Stimulated activated CD8-positive, alpha-beta memory T cell treated with anti-CD3 and anti-CD28 coated beads, Interleukin-15, amount 100 ng/mL, for 4 hours (primary cell): ENCODE results near the gene BNIP1.

Source experiments
- DNase-seq, 2 donors: peaks; one replicate each; pipeline ENCODE4 v3.0.0-alpha.2; 2020; ENCODE audit warnings: low read depth in 2 of 2

BNIP1 gene

DNA sequence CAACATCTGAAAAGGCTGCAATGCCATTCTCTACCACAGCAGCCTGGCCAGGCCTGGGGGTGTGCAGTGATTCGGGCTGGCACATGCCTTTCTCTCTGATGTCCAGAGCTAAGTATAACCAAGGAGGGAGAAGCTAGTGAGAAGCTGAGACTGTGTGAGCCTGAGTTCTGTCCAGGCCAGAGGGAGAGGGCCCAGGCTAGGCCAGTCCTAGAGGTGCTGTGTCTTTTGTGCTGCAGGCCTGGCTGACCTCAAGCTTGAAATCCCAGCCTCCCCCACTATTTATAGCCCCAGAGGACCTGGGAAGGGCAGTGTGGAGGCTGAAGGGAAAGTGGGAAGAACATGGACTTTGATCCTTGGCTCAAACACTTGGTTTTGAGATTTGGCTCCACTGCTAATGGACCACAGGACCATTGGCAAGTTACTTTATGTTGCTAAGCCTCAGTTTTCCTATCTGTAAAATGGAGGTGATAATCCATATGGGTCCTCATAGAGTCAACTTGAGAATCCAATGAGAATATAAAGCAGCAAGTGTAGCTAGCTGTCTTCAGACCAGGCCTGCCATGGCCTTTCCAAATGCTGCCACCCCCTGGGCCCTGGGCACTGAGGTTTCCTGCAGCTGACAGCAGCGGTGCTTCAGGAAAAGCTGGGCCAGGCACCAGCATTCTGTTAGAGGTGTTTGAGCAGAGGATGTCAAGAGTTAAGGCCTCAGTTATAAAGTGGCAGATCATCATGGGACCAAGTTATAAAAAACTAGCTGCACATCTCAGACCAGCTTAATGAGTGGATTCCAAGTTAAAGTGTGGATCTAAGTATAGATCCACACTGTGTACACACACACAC, 21.1 kb downstream of the BNIP1 start:
- DNase-seq, result no peak

DNA sequence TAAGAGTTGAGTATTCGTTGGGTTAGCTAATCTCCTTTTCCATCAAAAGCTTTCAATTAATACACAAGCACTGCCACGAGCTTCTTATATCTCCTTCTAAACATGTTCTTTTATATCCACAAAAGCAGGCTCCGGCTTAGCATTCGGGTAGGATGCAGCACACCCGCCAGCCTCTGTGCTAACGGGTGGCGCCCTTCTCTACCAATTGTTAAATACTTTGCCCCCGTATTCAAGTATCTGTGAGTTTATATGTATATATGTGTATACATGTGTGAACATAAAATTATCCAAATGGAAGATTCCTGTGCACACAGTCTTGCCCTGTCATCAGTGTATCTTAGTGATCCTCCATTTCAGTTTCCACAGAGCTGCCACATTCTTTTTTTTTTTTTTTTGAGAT, 27.8 kb downstream of the BNIP1 start:
- DNase-seq, result no peak

DNA sequence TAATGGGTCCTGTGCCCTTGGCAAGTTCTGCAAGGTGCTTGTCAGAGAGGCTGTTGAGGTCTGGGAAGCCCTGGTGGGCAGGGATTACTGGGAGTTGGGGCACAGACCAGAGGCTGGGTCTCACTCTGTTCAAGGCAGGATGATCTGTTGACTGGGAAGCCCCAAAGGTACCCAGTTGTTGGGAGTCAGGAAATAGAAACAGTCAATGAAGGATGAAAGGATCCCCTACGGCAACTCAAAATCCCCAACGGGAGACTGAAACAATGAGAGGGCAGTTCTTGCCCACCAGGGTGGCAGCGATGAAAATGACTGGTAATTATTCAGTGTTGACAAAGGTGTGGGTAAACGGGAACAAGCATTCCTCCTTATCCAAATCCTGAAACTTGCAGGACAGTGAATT, 31.2 kb downstream of the BNIP1 start:
- no peak for DNase-seq

DNA sequence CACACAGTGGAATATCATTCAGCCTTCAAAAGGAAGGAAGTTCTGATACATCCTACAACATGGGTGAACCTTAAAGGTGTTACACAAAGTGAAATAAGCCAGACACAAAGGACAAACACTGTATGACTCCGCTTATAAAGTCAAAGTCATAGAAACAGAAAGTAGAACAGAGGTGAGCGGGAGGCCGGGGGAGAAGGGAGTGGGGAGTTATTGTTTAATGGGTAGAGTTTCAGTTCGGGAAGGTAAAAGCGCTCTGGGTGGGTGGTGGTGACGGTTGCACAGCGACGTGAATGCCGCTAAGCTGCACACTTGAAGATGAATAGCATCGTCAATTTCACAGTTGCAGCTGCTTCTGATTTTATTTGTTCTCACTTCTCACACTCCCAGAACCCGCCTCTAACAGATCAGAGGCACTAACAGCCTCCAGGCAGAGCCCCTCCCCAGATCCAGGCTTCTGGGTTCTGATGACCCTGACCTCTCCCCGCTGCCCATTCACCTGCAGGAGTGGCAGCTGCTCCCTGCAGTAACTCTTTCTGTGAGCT, 34.1 kb downstream of the BNIP1 start:
- no peak for DNase-seq

DNA sequence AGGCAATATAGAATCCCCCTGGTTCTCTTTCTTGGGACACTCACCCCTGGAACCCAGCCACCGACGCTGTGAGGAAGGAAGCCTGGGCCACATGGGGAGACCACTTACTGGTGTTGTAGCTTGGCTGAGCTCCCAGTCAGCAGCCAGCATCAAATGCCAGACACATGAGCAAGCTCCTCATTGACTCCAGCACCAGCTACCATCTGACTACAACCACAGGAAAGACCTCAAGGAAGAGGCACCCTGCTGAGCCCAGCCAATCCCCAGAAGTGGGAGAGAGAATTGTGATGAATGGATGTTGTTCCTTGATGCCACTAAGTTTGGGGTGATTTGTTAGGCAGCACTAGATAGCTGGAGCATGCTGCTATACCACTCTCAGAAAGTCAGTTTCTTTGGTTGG, 36.0 kb downstream of the BNIP1 start:
- no peak for DNase-seq

DNA sequence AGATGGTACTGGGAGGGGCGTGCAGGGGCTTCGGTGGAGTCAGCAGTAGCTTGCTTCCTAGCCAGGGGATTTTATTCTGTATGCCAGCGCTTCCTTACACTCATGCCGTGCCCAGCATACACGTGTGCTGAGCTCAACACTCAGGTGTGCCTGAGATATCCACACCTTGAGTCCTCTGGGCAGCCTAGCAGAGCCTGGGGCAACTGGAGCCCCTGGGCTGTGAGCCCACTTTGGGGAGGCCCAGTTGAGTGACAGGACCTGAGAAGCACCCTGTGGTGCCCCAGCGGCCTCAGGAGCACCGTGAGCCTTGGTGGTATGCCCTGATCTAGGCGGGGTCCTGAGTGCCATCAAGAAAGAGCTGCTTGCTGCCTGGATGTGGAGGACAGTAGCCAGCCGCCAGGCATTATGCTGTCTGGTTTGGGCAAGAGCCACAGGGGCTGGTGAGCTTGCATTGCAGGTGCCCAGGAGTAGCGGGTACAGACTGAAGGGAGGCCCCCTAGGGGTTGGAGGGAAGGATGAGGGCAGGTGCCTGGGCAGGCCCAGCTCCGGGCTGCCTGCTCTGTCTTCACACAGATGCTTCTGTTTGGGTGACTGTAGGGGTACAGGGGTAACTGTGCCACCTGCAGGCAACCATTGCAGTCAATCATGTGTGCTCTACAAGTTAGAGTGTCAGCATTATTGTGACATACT, 42.9 kb downstream of the BNIP1 start:
- no peak for DNase-seq

DNA sequence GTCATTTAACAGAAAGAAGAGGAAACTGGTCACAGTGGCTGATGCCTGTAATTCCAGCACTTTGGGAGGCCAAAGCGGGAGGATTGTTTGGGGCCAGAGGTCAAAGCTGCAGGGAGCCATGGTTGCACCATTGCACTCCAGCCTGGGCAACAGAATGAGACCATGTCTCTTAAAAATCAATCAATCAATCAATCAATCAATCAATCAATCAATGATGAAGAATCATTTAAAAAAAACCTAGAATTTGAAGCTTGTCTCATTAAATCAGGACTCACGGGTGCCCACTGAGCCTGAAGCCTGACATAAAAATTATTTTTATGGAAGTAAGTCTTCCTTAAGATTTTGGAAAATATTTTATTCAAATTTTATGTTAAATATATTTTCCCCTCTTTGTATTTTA, 43.9 kb downstream of the BNIP1 start:
- no peak for DNase-seq

DNA sequence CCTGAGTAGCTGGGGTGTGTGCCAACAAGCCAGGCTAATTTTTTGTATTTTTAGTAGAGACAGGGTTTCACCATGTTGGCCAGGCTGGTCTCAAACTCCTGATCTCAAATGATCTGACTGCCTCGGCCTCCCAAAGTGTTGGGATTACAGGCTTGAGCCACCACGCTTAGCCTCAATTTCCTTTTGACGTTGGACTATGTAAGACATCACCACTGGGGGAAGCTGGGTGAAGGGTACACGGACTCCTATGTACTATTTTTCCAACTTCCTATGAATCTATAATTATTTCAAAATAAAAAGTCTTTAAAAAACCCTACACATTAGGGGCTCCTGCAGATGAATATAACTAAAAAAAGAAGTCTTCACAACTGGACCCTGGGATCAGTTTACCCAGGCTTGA, 46.7 kb downstream of the BNIP1 start:
- DNase-seq, result no peak

DNA sequence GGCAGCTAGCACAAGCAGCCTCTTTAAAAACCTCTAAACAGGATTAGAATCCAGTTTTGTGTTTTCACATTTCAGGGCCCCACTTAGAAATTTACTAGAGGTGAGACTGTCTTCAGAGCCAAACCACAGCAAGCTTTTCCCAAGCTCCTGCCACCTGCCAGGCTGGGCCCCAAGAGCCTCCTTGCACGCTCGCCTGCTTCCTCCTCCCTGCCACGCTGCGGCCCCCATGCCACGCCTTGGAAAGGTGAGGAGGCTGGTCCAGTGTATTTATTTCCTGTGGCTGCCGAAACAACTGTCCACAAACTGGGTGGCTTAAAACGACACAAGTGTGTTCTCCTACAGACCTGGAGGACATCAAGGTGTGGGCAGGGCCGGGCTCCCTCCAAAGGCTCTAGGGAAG, 47.2 kb downstream of the BNIP1 start:
- DNase-seq, result no peak

DNA sequence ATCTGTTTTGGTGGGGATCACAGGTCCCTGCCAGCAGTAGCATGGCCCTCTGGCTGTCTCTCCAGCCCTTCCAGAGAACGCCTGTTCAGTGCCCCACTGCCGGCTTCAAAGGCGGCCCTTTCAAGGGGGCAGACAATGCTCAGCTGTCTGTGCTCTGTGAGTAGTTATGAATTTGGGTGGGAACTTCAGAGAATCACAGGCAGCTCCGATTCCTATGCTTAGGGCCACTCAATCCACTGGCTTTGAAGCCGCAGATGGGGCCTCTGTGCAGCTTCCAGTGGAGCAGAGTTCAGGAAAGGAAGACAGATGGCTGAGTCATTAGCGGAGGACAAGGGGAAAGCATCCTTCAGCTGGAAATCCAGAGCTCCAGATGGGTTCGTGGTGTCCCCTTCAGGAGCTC, 48.2 kb downstream of the BNIP1 start:
- DNase-seq, result no peak

DNA sequence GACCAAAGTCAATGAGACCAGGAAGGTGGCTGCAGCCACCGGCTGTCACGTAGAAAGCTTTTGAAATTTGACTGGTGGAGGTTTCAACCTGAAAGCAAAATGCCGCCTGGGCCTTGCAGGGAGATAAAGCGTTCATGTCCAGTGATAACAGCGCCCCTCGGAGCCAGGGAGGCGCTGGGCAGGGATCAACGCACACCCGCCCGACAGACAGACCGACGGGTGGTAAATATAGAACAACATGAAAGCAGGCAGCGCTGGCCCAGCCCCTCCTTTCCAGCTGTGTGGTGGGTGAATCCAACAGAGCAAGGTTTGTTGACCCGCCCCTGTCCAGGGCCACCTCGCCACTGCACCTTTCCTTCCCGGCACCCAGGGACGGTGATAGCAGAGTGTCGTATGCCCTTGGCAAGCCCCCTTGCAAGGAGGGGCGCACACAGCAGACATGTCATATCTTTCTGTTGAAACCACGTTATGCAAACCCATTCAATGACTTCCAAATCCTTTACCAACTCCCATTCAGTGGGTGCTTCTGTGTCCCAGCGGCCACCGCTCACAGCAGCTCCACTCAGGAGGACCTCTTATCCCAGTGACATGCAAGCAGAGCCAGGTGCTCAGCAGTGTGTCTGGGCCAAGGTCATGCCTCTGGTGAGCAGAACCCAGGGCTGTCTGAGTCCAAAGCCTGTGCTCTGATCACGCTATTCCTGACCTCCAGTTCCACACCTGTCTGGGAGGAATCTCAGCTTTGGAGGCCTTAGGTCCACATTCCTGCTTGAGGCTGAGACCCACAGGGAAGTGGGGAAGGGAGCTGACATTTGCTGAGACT, 52.0 kb downstream of the BNIP1 start:
- DNase-seq, result no peak

DNA sequence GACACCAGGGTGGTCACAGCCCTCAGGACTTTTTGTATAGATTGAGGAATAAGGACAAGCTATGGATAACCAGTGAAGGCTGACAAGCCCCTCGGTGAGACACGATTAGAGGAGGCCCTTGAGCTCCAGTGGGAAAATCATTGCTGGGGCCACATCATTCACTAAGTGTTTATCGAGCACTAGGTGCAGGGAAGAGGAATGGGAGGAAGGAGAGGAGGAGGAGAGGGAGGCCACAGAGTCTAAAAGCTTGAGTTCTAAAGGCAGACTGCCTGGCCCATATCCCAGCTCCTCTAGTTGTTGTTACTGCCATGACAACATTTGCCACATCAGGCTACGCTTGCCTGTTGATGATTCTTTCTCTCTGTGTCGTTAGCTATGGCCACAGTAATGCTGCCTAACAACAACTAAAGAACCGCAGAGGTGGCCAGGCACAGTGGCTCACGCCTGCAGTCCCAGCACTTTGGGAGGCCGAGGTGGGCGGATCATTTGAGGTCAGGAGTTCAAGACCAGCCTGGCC, 53.1 kb downstream of the BNIP1 start:
- DNase-seq, result no peak

DNA sequence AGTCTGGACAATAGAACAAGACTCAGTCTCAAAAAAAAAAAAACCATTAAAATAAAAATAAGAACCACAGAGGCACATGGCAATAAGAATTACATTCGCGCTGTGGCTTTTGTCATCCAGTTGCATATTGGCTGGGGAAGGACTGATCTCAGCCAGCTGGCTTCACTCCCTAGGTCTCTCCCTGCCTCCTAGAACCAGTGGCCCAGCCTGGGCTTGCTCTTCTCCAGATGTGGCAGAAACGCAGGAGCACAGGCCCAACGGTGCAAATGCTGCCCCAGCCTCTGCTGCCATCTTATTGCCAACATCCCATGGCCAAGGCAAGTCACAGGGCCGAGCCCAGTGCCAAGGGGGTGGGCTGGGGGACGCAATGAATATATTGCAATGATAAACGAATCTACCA, 53.7 kb downstream of the BNIP1 start:
- DNase-seq, result no peak

DNA sequence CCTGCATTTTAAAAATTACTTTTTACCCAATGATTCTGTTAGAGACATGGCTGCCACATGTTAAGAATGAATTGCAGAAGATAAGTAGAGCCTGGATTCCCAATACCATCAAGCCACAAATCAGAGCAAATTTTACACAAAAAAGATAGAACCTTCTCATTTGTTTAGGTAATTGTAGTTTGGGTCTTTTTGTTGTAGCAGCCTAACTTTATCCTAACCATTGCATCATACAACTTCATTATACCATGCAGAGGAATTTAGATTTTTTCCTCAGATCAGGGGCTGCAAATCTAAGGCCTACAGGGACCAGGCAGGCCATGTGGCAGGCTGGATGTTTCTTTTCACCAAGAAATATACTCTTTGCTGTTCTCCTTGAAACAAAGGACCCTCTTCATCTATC, 56.0 kb downstream of the BNIP1 start:
- DNase-seq, result no peak

DNA sequence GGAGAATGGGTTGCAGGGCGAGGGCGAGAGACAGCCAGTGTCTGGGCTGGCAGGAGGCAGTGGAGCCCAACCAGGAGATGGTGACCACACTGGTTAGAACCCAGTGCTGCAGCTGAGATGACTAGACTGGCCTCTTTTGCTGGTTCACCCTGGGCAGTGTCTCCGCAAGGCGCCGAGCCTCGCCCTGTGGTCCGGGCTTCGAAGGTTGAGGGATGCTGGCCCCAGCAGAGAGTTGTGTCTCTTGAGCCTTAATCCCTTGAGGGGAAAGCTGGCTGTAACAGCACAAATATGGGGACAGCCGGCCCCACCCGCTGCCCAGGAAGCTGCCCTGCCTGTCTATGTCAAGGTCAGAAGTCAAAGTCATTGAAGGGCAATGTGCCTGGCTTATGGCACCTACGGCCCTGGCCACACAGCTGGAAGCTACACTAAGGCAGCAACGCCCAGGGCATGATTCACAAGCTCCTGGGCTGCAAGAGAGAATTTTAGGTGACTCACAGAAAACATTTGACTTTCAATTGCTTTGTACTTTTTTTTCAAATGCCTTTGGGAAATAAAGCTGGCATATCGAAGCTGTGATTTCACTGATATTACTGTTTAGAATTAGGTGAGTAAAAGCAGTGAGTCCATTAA, 57.4 kb downstream of the BNIP1 start:
- no peak for DNase-seq

DNA sequence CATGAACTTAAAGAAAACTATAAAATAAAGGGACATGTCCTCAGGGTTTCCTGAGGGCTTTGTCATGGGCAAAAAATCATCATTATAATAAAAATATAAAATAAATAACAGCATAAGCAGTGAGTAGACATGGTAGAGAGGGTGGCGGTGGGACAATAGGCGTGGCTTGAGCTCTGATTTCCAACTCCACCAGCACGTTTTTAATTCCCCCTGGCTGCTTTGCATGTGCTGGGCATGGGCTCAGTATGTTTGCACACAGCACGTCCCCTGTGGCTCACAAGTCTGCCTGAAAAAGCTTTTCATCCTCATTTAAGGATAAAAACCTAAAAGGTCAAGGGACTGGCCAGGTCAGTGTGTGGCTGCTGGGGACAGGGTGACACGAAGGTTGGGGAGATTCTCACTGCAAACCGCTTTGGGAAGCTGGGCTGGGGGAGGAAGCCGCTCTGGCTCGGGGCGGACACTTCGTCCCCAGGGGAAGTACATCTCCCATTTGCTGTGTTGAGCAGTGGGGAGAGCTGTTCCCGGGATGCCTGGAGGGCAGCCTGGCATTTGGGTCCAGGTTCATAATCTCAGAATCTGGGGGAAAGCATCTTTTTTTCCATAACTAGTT, 58.0 kb downstream of the BNIP1 start:
- DNase-seq, result no peak

DNA sequence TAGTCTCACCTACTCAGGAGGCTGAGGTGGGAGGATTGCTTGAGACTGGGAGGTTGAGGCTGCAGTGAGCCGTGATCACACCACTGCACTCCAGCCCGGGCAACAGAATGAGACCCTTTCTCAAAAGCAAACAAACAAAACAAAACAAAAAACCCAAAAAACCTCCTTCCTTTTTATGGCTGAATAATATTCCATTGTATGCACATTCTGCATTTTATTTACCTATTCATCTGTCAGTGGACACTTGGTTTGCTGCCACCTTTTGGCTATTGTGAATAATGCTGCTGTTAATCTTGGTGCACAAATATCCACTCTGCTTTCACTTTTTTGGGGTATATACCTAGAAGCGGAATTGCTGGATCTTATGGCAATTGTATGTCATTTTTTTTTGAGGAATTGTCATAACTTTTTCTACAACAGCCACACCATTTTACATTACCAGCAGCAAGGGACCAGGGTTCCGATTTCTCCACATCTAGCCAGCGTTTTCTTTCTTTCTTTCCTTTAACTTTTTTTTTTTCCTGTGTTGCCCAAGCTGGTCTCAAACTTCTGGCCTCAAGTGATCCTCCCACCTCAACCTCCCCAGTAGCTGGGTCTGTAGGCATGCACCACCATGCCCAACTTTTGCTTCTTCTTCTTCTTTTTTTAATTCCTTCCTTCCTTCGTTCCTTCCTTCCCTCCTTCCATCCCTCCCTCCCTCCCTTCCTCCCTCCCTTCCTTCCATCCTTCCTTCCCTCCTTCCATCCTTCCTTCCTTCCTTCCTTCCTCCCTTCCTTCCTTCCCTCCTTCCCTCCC, 60.1 kb downstream of the BNIP1 start:
- no peak for DNase-seq

DNA sequence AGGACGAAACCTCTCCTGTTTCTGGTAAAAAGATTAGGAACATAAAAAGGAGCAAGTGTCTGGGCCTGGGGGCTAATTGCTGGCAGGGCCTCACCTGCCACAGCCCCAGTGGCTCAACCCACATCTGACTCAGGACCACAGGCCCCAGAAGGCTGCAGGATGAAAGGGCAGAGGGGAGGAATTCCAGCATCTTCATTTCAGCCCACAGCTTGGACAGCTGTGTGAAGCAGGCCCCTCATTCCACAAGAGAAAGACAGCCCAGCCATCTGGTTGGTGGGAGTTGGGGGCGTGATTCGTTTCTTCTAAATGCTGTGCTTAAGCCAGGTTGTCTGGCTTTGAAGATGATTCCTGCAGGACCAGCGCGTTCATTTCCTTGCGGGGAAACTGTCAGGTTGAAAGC, 61.6 kb downstream of the BNIP1 start:
- no peak for DNase-seq

DNA sequence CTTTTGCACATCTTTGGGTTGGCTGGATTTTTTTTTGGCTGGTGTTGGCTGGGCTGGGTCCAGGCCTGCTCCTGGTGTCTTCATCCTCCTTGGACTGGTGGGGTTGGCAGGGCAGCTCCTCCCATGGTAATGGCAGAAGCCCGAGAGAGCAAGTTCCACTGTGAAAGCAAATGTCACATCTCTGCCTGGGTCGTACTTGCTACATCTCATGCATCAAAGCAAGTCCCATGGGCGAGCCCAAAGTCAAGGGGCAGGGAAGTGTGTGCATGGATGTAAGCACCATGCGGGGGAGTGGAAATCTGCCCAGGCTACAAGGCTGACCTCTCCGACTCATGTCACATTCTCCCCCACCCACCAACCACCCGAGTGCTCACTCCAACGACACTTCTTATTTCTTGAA, 64.0 kb downstream of the BNIP1 start:
- DNase-seq, result no peak

DNA sequence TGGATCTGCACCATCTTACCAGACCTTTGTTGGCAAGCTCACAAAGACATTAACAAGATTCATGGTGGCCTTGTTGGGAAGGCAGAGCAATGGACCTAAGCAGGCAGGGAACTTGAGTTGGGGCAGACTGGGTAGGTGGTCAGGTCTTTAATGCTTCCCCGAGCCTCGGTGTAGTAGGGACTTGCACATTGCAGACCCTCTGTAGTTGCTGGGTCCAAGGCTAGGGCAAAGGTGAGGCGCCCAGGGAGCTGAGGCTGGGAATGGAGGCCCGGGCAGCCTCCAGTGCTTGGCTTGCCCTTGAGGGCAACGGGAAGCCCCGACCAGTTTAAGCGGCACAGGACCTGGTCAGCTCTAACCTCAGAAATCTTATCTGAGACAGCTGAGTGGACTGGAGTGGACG, 66.5 kb downstream of the BNIP1 start:
- no peak for DNase-seq
